Renal cortical epithelial cell (primary cell): ENCODE results near the gene IMMP2L. TPM values are rescaled to one million over a fixed set of nuclear protein-coding genes. Genes with fewer than 3 reads are reported as not detected.
A peak's percentile ranks its signal among the peaks of the same experiment; 100 is the strongest.
"Not testable (repeated sequence)": the region's sequence is repeated elsewhere in the genome, so short reads cannot be mapped to it uniquely, and the experiment has no call there.

ENCODE experiments used
- DNase-seq: peaks from one replicate; pipeline ENCODE4 v3.0.0-alpha.2; 2011; ENCODE audit warnings: low read depth
- total RNA-seq: library from RNA; depleted of rRNA; stranded (reverse); fragments of >200 nt; gene quantifications from 2 replicates; pipeline ENCODE4 v1.2.3, GENCODE V29; 2014

The IMMP2L gene
- total RNA-seq, 1 donor from 2014 or later = 23.8 TPM

DNA sequence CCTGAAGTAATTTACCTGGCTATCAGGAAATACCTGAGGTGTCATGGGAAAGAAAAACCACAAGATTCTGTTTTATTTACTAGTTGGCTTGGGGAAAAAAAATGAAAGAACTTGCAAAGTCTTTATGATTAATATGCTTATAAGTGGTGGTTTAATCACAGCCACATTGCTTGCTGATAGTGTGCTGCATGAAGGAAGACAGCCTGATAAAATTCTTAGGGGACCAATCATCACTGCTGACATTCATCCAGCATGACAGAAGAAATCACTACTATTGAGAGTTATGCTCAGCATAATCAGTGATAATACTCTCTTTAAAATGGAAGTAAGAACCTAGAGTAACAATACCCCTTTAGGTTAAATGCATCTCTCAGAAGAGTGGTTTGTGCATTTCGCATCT is 621.5 kb downstream of the IMMP2L start:
- no peak for DNase-seq

DNA sequence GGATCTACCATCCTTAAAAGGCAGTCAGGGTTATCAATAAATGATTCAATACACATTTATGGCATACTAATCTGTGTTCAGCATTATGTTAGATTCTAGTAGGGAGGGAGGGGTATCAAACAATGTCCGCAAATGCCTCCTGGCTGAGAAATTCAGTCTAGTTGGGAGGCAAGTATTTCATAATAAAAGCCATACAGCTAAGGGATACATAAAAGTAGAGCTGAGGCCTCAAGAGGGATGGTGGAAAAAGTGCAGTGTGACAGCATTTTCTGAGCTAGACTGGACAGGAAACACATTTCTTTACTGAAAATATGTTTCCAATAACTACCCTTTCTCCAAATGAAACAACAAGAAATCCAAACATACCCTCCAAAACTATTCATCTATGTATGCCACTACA is 624.1 kb downstream of the IMMP2L start:
- DNase-seq = no peak

DNA sequence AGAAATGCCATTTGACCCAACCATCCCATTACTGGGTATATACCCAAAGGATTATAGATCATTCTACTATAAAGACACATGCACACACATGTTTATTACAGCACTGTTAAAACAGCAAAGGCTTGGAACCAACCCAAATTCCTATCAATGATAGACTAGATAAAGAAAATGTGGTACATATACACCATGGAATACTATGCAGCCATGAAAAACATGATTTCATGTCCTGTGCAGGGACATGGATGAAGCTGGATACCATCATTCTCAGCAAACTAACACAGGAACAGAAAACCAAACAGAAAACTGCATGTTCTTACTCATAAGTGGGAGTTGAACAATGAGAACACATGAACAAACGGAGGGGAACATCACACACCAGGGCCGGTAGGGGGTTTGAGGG is 625.6 kb downstream of the IMMP2L start:
- DNase-seq = not testable (repeated sequence)

DNA sequence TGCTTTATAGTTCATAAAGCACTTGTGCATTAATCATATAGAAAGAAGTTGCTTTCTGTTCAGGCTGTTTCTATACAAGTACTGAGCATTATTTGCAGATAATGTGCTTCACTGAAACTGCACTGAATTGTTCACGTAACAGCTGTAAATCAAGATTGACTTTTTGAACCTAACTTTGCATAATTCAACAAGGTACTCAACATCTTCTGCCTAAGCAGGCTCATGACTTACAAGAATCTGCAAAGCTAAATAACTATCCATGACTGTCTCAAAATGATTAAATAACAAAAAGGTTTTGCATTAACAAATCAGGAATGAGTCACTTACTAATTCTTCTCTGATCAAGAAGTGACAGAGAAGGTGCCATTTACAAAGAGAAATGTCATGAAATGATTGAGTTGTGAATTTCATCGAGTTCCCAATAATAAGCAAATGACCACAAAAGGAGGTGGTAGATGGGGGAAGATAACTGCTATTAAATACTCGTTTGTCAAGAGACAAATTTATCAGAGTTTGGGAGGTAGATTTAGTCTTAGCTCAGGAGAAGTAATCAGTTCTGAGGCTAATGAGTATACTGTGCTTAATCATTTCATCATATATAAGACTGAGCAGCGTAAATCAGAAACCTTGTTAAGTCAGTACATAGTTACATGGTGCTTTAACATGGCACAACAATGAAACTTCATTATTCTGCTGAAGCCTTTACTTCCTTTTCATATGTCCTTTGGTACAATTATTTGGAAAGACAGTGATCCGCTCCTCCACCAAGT is 632.6 kb downstream of the IMMP2L start:
- no peak for DNase-seq

DNA sequence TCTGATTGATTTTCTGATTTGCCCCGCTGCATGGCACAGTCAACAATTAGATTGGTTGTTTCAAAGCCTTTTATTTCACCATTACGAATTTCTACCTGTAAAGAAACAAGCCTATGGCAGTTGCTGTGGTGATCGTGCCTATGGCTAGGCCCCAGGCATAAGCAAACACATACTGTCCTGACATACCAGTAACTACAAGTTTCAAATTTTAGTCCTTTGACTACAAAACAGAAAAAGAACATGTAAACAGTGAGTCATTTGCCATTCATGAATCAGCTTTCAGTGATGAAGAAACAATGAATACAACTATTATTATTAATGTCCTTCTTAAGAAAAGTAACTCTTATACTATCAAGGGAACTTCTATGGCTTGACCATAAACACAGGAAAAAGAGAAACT is 639.4 kb downstream of the IMMP2L start:
- DNase-seq = peak; percentile 82

DNA sequence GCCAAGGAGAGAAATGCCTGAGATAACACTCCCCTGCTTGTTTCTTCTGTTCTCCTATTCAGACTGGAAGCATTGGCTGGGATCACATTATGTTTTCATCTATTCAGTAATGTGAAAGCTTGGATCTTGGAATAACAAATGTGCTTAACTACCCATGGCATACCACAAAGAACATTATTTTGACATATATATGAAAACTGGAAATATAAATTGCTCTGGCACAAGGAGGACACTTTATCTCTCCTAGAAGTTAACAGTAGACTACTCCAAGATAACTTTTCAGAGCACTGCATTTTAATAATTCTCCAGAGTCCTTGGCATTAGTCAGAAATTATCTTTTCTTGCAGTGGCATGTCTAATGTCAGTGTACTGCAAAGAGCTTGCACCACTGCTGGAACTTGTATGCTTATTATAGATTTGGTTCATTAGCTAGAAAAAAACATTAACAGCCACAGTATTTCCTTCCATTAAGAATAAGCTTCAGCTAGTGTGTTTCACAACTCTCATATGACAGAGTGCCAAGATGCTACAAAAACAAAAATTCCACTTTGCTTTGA is 640.6 kb downstream of the IMMP2L start:
- DNase-seq = peak; percentile 70

DNA sequence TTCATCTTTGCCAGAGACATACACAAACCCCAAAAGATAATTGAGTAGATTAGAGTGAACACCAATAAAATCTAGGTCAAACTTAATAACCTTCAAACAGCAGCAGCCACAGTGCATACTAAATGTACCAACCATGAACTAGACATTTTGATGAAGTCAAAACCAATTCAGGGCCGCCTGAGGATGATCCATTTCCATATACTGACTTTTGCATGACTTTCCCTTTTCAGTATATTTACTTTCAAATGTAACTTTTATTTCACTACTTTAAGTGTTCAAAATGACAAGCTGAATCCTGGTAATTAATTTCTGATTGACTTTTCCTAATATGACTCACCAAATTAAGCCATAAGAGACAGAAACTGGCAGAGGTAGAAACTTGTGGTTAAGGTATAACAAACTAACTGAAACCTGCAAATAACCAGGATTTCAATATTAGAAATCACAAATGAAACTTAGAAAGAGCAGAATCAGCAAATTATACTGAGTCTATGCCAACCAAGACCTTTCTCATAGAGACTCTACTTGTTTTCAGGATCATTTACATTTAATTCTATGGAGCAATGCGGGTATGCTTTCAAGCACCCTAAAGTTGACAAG is 643.2 kb downstream of the IMMP2L start:
- DNase-seq = no peak

DNA sequence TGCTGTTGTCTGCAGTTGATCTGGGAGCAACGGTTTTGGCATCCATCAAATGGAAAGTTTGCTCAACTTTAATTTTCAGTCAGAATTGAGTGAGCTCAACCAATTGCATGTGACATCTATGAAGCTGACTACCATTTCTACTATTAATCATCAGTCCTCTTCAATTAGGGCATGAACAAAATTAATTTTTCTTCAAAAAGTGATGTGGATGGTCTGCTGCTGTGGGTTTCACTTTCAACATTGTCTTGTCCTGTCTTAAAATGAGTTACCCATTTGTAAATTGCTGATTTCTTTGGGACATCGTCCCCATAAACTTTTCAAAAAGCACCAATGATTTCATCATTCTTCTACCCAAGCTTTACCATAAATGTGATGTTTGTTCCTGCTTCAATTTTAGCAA is 648.0 kb downstream of the IMMP2L start:
- DNase-seq = no peak

DNA sequence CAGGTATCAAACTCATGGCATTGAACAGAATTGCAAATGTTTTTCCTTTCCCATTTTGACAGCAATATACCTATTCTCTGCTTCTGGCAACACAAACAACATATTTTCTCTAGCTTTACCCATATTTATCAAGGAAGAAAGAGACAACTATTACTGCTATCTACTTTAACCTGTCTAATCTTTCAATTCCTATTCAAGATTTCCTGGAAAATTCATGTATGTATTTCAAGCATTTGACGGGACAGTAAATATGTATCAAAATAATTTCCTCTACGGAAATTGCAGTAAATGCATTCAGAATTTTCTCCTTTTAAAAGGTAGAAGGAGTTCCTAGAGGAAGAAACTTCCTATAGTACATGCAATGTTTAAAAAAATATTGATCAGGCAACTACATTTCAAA is 650.7 kb downstream of the IMMP2L start:
- DNase-seq = no peak

DNA sequence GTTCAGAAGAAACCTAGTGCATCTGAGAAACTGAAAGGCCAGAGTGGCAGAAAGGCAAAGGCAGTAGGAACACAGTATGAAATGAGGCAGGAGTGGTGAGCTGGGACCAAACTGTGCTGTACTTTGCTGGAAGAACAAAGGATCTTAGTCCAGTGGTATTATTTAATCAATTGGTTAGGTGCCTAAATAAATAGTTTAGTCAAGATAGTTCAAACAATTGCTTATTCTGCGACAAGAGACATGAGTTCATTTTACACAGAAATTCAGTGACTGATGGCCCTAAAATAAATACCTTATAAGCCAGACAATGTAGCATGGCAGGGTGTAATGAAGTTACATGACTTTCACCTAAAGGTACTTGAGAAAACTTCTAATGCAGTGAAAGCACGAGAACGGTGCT is 653.2 kb downstream of the IMMP2L start:
- DNase-seq = no peak

DNA sequence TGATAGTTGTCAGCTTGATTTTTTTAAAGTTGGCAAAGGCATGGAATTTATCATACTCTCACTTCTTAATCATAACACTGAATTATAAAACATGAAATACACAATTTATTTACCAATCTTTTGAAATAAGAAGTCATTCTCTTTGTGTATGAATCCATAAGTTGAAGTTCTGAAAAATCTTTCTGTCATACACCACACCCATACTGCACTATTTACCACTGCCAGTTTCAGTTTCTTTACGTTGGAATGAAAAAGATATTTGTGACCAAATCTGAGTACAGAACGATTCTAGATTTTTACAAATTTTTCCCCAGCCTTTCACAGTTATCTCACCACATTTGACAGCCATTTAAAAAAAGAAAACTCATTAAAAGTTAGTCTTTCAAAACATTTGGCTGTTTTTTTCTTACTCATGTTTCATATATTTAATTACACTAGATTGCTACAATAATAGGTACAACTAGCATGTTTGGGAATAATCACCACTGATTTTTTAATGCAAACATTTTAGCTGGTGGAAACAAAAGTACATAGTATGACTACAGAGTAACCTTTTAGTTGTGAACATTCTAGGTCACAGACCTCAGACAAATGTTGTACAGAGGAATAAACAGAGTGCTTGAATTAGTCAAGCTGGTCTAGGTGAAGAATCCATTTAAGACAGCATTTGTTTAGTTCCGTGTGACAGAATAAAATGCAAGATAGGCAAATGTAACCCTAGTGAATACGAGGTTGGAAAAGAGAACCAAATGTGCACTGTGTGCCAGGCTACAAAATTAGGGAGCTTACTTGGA is 656.3 kb downstream of the IMMP2L start:
- no peak for DNase-seq

DNA sequence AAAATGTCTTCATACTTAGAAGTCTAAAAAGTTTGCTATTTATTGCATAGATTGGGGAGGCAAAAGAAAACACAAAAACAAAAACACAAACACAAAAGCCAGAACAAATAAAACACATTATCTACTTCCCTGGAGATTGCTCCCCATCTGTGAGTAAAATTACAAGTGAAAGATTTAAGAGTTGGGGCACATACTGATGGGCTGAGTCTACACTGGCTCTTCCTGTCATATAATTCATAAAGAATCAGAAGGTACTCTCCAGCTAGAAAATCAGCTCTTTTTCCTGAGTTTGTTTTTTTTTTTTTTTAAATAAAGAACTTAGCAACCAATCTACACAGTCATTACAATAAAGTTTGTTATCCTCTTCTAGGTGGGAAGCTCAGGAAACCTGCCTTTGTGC is 663.8 kb downstream of the IMMP2L start:
- no peak for DNase-seq

DNA sequence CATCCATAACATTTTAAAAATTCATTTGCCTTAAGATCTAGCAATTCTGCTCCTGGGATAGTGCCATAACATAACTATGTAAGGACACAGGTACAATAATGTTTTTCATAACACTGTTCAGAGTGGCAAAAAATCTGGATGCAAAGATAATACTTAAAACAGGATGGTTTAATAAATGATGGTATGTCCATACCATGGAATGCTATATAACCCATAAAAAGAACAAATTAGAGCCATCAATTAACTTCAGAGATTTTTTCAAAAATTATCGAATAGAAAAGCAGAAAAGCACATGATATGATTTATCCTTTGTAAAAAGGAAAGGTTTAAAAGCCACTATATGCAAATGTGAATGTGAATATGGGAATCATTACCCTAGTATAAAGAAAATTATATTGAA is 664.8 kb downstream of the IMMP2L start:
- no peak for DNase-seq

DNA sequence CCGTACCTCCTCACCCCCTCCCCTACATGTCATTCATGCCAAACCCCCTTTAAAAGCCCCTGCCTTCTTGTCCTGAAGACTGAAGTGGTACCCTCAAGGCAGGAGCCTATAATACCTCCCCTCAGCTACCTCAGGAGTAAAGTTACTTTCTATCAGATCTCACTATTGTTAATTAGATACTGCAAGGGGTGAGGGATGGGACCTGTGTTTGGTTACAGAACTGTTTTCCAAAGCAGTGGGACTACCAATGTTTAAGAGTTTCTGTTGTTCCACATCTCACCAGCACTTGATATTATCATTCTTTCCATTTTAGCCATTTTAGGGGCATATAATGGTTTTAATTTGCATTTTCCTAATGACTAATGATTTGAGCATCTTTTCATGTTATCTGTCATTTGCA is 668.2 kb downstream of the IMMP2L start:
- DNase-seq = no peak

DNA sequence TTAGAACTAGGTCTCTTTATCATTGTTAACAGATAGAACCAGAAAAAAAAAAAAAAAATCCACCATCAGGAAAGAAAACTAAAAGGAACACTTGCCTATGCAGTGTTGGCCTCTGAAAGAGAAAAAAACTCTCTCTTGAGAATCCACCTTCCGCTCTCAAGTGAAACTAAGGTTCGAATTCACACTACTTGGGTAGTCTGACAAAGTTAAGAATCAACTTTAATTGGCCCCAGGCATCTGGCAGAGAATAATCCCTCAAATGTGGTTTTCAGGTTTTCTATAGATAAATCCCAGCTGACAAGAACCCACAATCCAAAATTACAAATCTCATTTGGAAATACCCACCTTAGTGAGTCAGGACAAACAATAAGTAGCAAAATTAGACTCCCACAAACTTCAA is 671.1 kb downstream of the IMMP2L start:
- DNase-seq = no peak

DNA sequence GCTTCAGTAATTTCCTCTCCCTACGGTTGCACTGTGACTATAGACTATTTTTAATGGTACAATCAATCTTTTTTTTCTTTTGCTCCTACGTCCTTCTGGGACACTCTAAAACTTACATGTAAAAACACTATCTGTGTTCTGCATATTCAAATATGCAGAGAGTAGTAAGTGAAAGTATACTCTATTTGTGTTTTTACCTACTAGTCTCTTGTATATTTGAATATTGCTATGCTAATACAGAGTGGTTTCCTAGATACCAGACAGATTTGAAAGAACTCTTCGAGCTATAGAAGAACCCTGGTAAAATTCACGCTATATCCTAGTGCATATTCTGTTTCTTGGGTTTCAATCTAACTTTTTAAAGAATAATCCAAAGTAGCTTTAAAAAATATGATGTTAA is 672.2 kb downstream of the IMMP2L start:
- DNase-seq = no peak

DNA sequence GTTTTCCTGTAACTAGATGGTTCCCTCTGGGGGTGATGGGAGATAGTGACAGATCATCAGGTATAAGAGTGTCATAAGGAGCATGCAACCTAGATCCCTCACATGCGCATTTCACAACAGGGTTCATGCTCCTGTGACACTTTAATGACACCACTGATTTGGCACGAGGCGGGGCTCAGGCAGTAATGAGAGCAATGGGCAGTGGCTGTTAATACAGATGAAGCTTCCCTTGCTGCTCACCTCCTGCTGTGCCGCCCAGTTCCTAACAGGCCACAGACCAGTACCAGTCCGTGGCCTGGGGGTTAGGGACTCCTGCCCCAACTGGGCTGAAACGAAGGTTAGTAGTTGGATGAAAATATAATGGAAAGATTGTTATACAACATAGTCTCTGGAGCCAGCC is 673.0 kb downstream of the IMMP2L start:
- DNase-seq = no peak

DNA sequence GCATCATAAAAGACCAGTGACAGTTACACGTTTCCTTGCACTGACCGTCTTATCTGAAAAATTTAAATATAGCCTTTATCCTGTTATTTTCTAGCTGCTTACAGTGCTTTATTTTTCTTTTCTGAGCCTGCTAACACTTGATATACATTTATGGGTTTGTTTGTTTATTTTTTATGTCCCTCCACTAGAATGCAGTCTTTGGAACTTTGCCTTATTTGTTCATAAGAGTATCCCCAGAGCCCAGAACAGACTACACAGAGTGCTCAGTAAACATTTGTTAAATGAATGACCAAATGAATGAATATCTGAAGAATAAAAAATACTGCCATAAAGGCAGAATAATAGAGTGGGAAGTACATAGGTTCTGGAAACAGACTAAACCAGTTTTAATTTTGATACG is 673.7 kb downstream of the IMMP2L start:
- DNase-seq = no peak

DNA sequence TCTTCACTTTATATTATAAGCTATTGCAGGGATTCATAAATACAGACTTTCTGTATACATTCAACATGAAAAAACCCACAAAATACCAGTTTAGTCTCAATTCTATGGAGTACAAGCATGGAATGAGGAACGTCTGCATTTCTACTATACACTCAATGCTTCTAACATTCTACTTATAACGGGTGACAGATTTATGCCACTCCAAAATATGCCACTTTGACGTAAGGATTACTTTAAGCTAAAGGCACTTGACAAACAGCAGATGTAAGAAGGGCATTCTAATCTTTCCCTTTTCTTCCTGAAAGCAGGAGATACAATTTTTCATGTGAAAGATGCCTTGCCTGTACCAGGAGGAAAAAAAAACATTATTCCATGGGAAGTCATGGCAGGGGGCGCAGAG is 676.8 kb downstream of the IMMP2L start:
- DNase-seq = no peak

DNA sequence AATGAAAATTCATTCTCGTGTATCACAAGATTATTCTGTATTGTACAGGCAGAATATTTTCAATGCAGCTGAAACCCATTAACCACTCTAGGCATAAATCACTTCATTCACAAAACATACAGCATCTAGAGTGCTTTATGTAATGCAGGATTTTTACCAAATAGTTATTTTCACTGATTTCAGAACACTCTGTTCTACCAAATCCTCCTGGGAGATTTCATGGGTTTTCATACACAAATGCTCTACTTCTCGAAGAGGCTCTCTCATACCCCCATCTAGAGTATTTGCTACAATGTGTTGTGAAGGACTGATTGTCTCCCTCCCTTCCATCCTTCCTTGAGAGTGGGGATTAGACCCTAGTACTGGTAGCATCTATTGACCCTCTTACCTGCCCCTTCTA is 680.6 kb downstream of the IMMP2L start:
- no peak for DNase-seq

DNA sequence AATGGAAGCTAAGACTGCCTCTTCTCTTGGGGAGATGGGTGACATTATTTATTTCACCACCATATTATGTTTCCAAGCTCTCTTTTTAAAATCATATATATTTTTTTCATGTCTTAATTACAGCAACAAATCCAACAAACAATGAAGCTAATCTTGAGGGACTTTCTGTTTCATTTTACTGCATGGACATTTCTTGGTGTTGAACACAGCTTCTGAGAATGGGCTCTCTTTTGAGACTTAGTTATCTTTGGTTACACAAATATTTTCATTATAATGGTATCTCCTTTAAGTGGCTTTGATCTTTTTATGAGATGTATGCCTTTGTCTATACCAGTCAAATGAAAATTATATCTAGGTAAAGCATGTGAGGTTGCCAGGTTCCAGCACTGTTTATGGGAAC is 681.3 kb downstream of the IMMP2L start:
- no peak for DNase-seq

DNA sequence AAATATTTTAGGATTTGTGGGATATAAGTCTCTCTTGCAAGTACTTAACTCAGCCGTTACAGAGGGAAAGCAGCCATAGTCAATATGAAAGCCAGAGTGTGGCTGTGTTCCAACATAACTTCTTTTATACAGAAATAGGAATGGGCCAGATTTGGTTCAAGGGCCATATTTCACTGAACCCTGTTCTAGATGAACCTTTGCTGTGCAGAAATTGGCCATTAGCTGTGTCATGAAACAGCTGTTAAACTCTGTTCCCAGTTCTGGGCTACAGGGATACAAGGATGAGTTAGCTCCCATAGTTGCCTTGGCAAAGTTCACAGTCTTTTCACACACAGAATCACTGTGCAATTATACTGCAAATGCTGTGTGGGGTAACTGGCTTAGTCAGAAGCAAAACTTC is 685.3 kb downstream of the IMMP2L start:
- DNase-seq = no peak

DNA sequence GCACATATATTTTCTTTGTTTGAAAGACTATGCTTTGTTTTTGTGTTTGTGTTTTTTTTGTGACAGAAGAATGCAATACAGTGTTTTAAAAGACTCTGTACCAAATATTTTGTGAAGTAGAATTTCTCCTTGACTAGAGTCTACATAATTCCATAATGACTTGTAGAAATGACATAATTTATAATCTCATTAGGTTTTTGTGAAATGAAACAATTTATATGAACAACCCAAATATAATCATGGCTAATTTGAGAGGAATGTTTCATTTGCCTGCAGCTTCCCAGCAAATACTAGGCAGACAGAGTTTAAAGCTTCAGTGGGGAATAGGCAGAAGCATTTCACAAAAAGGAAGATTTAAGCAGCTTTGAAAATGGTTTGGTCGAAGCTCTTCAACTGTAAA is 686.9 kb downstream of the IMMP2L start:
- DNase-seq = no peak
